HFFc6 (cell line): ENCODE data around the gene RTN1. TPM values are rescaled to one million over a fixed set of nuclear protein-coding genes. Genes with fewer than 3 reads are reported as not detected.
A peak's percentile ranks its signal among the peaks of the same experiment; 100 is the strongest.

Experiments
- DNase-seq: peaks from one replicate; pipeline ENCODE4 v3.0.0-alpha.2; 2018
- H3K27ac Mint-ChIP-seq: 2 replicates; pipeline ENCODE4 v1.8.0; 2020; ENCODE audit warnings: mild to moderate bottlenecking, mixed read lengths
- H3K27me3 Mint-ChIP-seq: 2 replicates; pipeline ENCODE4 v1.8.0; 2021; ENCODE audit warnings: mild to moderate bottlenecking, moderate library complexity, mixed read lengths; ENCODE audit not compliant: insufficient read depth
- H3K36me3 Mint-ChIP-seq: 2 replicates; pipeline ENCODE4 v1.8.0; 2021; ENCODE audit warnings: low read depth, mixed read lengths
- H3K4me1 Mint-ChIP-seq: 2 replicates; pipeline ENCODE4 v1.8.0; 2020; ENCODE audit warnings: low read depth, mixed read lengths
- H3K4me3 Mint-ChIP-seq: 2 replicates; pipeline ENCODE4 v1.8.0; 2020; ENCODE audit warnings: mild to moderate bottlenecking, moderate library complexity, mixed read lengths
- H3K9me3 Mint-ChIP-seq: 2 replicates; pipeline ENCODE4 v1.8.0; 2020; ENCODE audit warnings: mild to moderate bottlenecking, mixed read lengths
- CTCF ChIP-seq: fragments of 200-600 bp; sonication (generic); IDR thresholded peaks from 2 replicates; pipeline ENCODE4 v1.5.0; 2021; ENCODE audit warnings: antibody characterized with exemption, mild to moderate bottlenecking
- total RNA-seq, 6 experiments: library from RNA; stranded (reverse); fragmentation: NEBNext Ultra II Directional; extraction: Animal tissue kit (Norgen Biotek cat#: 25700); gene quantifications; 2 replicates in 1 of 6; 3 replicates in 5 of 6; pipeline ENCODE4 v1.2.3, GENCODE V29; 2021

RTN1 gene
- total RNA-seq, 6 experiments from 2014 or later = 0.07 to 0.17 TPM; not detected in 4

DNA sequence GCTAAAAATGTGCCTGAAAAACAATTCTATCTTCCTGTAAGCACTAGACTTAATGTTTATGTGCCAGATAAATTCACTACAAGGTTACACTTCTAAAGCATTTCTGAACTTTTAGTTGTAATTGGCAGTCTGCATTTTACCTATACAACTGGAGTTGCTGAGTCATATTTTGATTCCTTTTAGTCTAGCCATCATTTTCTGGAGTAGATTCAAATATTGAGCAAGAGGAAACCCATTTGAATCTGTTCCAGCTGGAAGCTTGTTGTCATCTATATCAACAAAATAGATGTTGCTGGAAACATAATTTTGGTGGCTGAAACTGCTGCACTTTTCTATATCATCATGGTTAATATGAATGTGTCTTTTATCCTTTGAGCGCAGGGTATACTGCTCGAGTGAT, 171.8 kb downstream of the RTN1 start:
- H3K9me3 Mint-ChIP-seq = peaks cover 32% of the 10 kb centered on the region
- H3K27me3 Mint-ChIP-seq = no peaks in the 10 kb centered on the region; the same call in 1 of the 2 replicates
- H3K36me3 Mint-ChIP-seq = no peaks in the 10 kb centered on the region
- H3K4me1 Mint-ChIP-seq = no peaks in the 10 kb centered on the region
- no peak overlapping the region for H3K4me3 Mint-ChIP-seq
- TF ChIP-seq CTCF = no peak
- no peak for DNase-seq
- H3K27ac Mint-ChIP-seq = no peak overlapping the region

DNA sequence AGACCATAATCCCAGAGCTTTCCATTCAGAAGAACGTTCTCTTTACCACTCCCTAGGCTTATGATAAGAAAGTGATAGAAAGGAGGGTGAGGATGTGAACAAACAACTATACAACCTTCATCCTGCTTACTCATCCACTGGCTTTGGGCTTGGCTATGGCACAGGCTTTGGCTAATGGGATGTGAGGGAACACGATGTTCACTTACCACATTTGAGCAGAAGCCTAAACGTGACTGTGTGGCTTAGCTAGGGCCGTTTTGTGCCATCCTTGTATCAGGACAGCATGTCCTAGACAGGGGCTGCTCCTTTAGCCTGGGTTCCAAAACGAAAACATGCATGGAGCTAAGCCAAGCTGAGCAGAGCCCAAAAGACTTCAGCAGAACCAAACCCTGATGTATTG, 175.4 kb downstream of the RTN1 start:
- H3K9me3 Mint-ChIP-seq = peaks cover 39% of the 10 kb centered on the region
- no peaks in the 10 kb centered on the region for H3K36me3 Mint-ChIP-seq
- no peak overlapping the region for H3K4me3 Mint-ChIP-seq
- no peak overlapping the region for H3K27ac Mint-ChIP-seq
- DNase-seq = no peak
- no peak for TF ChIP-seq CTCF
- H3K4me1 Mint-ChIP-seq = no peaks in the 10 kb centered on the region
- H3K27me3 Mint-ChIP-seq = no peaks in the 10 kb centered on the region; the same call in 1 of the 2 replicates

- no peak for TF ChIP-seq CTCF
- no peaks in the 10 kb centered on the region; the same call in 1 of the 2 replicates for H3K27me3 Mint-ChIP-seq
- DNase-seq = no peak
- H3K27ac Mint-ChIP-seq = no peak overlapping the region
- H3K36me3 Mint-ChIP-seq = no peaks in the 10 kb centered on the region
- no peaks in the 10 kb centered on the region for H3K4me1 Mint-ChIP-seq
- H3K4me3 Mint-ChIP-seq = no peak overlapping the region
- peaks cover 35% of the 10 kb centered on the region for H3K9me3 Mint-ChIP-seq
These were observed 179.3 kb downstream of the RTN1 start for GRCh38 chr14:59691266-59691665.

GRCh38 chr14:59690426-59690825, 180.2 kb downstream of the RTN1 start:
- no peaks in the 10 kb centered on the region for H3K4me1 Mint-ChIP-seq
- no peaks in the 10 kb centered on the region for H3K36me3 Mint-ChIP-seq
- no peak overlapping the region for H3K4me3 Mint-ChIP-seq
- H3K27me3 Mint-ChIP-seq = no peaks in the 10 kb centered on the region; the same call in 1 of the 2 replicates
- no peak for TF ChIP-seq CTCF
- H3K27ac Mint-ChIP-seq = no peak overlapping the region
- peaks cover 43% of the 10 kb centered on the region for H3K9me3 Mint-ChIP-seq
- no peak for DNase-seq

DNA sequence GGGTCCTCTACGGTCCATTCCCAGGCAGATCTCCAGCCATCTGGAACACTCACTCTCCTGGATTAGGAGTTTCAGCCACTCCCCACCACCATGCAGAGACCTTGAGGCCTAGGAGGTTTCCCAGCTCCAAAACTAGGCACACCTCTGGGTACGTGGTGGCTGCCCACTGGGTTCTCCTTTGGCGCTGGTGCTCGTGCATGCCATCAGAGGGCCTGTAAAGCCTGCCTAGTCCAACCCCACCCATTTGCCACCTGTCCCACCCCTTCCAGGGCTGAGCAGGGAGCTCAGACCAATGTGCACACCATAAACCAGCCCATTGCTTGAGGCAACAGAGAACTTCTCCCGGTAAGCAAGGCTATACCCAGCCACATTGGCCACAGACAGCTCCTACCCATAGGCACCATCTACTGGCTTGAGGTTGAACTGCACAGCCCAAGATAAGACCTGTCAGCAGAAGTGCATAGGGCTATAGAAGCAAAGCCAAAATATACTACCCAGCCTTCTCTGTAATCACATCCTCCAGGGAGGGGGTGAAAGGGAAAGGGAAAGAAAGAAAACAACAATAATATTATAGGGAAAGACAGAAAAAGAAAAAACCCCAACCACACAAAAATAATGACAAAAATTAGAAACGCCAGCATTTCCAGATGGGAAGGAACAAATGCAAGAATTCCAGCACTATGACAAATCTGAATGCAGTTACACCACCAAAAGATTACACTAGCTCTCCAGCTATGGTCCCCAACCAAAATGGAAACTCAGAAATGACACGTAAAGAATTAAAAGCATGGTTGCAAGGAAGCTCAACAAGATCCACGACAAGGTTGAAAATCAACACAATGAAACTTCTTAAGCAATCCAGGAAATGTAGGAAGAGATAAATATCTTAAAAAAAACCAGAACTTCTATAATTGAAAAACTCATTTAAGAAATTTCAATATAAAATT, 182.1 kb downstream of the RTN1 start:
- no peaks in the 10 kb centered on the region for H3K4me1 Mint-ChIP-seq
- H3K36me3 Mint-ChIP-seq = no peaks in the 10 kb centered on the region
- peaks cover 50% of the 10 kb centered on the region for H3K9me3 Mint-ChIP-seq
- peak; percentile 67 for TF ChIP-seq CTCF
- peak; percentile 12 for DNase-seq
- H3K27me3 Mint-ChIP-seq = no peaks in the 10 kb centered on the region; the same call in 1 of the 2 replicates
- H3K4me3 Mint-ChIP-seq = no peak overlapping the region
- H3K27ac Mint-ChIP-seq = no peak overlapping the region
